Skeletal muscle cell (primary cell): ENCODE results near the gene SGCD.

ENCODE experiments used
- DNase-seq: peaks from one replicate; pipeline ENCODE4 v3.0.0-alpha.2; 2010; ENCODE audit warnings: low read depth
- H3K4me3 ChIP-seq: 2 replicates; pipeline ENCODE4 v1.5.1; 2011; ENCODE audit warnings: low read depth, mild to moderate bottlenecking, control low read depth, low read length, moderate library complexity

Gene SGCD

DNA sequence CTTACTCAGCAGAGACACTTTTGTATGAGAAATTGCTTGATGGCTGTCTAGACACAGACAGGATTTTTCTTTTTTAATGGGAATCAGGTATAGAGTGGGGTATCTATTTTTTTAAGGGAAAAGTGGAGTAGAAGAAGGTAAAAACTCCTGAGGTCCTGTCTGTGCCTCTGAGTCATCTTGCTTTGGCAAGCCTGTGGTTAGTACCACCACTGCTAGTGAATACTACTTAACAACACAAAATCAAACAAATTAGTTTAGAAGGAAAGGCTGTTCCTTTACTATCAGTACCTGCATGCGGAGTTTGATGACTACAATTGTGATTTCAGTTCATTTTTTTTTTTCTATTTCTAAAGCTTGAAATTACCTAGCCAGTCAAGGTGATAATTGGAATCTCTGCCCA, 372.2 kb downstream of the SGCD start:
- no peak overlapping the region for H3K4me3 ChIP-seq
- no peak for DNase-seq

DNA sequence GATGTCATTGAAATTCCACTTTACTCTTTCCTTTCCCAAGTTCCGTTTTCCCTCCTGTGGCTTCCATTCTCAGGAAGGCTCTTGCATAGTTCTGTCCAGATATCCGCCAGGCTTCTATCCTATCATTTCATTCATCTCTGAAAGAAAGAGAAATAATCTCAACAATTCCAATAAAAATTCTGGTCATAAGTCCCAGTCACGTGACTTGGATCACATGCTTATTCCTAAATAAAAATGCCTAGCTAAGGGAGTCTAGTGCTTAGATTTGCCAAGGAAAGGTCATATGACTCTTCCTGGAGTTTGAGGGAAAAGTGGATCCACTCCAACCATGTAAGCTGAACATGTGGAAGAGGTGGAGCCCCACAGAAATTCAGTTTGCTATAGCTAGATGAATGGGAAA, 377.2 kb downstream of the SGCD start:
- no peak overlapping the region for H3K4me3 ChIP-seq

DNA sequence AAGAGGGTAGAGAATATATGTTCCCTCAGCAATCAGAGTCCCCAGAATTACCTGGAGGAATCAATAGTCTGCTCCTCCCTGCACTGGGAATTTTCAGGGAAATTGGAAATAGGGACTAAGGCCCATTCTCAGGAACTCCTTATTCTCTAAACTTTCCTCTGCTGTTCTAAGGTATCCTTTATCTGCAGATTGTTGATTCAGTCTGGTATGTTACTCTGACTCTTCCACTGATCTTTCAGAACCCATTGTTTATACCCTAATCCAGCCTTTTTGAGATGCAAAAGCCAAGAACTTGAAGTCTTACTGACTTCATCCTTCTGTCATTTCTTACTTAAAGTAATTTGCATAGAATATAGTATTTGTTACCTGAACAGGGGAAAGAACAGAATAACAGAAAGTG, 379.7 kb downstream of the SGCD start:
- DNase-seq, result no peak

More for the DNA sequence above, 377.2 kb downstream of the SGCD start:
- no peak for DNase-seq

DNA sequence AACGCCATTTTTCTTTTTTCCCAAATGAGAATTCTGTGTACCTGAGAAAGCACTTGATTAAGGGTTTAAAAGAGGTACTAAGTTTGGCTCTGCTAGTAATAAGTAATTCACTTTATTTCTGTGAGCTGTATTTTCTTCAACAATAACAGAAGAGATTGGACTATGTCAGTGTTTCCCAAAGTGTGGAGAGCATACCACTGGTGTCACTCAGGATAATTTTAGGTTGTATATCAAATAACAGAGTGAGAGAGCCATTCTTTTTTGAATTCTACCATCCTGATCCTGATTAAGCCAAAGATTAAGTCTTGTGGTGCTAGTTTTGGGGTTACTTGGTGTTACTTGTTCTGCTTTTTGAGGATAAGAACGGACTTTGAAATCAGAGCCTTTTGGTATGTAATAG, 380.8 kb downstream of the SGCD start:
- no peak overlapping the region for H3K4me3 ChIP-seq
- no peak for DNase-seq

More for the DNA sequence above, 379.7 kb downstream of the SGCD start:
- H3K4me3 ChIP-seq, result no peak overlapping the region

DNA sequence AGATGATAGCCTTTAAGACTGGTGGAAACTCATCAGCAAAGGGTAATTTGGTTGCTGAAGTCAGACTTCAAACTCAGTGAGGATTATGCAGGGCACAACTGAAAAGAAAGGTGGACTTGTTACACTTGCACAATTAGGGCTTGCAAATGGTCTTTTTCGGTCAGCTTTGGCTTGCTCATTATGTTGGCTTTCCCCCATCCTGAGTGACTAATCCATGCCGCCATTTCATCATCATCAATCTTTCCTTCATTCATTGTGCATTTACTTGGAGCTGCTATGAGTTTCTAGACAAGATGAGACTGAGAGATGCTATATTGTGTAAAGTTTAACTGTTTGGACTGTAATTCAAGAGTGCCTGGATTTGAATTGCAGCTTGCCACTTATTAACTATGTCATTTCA, 388.3 kb downstream of the SGCD start:
- H3K4me3 ChIP-seq, result no peak overlapping the region
- no peak for DNase-seq

DNA sequence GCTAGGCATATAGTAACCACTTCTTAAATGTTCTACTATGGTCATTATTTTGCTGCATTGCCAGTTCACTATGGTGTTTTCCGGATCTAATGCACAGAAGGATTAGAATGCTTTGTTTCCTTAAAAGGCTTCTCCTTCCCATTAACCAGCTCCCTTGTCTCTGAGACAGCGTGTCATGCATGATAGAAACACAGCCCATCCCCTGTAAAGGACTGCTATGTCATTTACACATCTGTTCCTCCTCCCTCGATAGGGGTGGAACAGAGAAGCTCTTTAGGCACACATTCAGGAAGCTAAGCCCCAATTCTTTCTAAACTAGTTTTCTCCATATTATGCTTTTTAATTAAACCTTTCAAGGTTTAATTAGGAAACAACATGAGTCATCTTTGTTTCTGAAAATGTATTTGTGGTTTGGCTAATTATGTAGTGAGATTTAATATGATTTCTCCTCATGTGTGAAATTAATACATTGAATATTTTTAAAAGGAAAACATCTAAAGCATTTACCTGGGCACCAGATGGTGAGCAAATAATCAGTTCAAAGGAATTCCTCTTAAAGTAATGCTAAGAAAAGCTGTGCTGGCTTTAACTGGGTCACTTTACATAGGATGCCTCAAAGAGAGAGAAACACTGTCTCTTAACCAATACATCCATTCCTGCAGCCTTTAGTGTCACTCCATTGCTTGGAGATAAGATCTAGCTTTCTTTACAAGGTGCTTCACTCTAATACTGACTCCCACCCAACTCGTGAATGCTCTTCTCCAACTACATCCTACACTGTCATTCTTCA, 389.8 kb downstream of the SGCD start:
- DNase-seq, result no peak

DNA sequence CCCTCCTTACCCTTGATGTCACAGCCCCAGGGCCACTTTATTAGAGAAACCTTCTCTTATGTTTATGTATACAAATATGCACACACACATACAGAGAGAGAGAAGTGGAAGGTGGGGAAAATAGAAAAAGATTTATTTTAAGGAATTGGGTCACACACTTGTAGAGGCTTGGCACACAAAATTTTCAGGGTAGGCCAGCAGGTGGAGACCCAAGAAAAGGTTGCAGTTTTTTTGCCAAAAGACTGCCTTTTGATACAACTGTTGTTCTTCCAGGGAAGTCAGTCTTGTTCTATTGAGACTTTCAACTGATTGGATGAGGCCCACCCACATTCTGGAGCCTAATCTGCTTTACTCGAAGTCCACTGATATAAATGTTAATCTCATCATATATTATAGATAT, 392.0 kb downstream of the SGCD start:
- DNase-seq, result no peak

More for the DNA sequence above, 389.8 kb downstream of the SGCD start:
- H3K4me3 ChIP-seq, result no peak overlapping the region

DNA sequence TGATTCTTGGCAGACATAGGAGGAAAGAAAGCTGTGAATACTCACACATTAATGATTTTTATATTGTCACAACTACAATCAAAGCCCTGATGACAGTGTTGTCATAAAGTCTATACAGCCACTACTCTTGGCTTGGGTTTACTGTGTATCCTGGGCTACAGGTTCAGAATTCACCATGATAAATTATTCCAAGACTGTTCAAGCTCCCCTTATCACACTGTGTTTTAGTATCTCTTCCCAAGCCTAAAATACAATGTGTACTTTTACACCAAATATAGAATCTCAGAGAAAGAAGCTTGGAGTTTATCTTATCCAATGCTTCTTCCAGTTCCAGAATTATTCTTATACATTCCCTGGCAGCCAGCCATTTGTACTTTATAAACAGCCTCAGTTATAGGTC, 395.4 kb downstream of the SGCD start:
- DNase-seq, result no peak
- no peak overlapping the region for H3K4me3 ChIP-seq

More for the DNA sequence above, 392.0 kb downstream of the SGCD start:
- H3K4me3 ChIP-seq, result no peak overlapping the region

DNA sequence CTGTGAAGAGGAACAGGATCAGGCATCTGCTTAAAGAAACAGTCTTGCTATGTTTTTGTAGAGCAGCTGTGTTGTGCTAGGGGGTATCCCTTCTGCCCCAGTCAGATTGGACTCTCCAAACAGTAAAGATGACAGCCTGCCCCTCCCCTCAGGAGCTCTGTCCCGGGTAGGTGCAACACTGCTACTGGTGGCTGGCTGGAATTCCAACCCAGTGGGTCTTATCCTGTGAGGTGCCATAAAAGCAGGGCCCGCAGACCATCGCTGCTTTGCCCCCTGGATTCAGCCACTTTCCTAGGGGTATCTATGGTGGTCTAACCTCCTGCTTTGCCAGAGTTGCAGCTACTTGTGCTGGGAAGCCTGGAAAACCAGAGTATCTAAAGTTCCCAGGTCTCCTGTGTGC, 408.5 kb downstream of the SGCD start:
- DNase-seq, result no peak
- no peak overlapping the region for H3K4me3 ChIP-seq

DNA sequence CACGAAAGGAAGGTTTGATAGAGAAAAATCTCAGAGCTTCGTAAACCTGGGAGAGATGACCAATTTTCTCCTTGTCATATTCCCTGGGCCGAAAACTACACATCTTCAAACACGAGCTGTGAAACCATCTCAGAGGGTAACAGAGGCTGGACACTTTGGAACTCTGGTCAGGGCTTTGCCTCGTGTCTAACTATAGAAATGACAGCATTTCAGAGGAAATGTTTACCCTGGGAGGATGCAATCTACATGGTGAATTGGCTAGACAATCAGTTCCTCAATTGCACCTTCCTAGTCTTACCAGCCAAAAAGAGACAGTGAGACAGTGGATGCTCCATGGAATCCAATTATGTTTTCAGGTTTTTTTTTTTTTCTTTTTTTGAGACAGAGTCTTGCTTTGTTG, 414.6 kb downstream of the SGCD start:
- no peak overlapping the region for H3K4me3 ChIP-seq
- no peak for DNase-seq

DNA sequence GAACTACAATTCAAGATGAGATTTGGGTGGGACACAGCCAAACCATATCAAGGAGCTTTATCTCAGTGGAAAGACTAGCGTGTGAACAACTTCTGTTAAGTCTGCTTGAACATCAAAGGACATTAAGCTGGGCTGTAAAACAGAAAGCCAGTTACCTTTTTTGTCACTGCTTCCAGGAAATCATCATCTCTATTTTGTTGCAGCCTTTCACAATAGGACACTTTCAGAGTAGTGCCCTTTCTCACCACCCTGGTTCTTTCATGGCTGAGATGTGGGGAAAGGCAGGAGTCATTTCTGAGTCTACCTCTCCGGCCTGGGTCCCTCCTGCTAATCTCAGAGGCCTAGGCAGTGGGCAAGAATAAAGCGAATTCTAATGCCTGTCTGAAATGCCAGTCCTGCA, 426.9 kb downstream of the SGCD start:
- DNase-seq, result no peak

DNA sequence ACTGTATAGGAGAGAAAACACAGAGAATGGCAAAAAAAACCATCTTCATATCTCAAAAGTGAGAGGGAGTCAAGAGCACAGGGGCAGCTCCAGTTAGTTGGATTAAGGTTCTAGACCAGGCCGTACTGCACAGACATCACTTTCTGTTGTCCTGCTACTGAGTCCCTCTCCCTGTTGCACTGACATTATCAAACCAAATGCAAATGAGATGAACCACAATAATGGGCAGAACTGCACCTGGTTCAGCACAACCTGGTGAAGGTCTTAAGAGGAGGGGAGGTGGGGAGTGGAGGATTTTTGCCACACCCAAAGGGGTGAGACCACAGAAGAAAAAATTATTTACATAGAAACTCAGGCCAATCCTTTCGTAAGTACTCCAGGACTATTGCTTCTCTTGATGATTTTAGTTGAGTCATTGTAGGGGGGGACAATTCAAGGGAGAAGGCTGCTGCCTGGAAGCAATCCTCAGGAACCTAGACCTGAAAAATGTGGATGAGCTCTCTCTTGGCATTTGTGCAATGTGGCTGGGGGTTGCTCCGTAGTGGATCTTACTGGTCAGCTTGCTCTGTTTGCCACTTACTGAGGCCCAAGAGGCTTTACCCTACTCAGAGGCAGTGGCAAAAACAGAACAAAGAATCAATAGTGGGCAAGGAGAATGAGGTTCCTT, 428.6 kb downstream of the SGCD start:
- H3K4me3 ChIP-seq, result no peak overlapping the region
- DNase-seq, result no peak

More for the DNA sequence above, 426.9 kb downstream of the SGCD start:
- no peak overlapping the region for H3K4me3 ChIP-seq

DNA sequence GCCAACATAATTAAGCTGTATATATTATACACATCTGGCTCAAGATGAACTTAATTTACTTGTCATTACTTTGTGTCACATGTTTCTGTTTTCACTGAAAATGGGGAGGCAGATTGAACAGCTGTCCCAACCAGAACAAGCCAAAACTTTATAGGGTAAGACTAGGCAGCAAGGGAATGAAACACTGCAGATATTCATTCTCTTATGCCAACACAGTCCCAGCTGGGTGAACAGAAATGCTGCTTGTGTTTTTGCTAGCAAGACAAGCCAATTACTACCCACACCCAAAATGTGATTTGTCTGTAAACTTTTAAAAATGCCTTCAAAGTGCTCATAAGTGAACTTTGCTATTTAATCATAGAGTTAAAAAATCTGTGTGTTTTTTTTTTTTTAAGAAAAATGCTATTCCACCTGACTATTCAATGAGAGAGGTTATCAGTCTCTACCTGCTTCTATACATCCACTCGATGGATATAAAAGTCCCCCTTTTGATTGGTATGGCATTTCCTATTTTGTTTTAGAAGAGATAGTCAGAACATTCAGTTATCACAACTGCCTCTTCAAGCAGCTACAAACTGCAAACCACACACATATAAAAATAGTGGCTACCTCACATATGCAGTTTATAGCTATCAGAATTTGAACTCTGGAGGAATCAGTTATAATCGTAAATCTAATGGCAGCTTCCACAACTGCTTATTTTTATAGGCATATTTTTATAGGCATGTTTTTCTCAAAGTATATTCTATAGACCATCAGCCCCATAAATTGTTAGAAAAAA, 431.2 kb downstream of the SGCD start:
- no peak for DNase-seq

DNA sequence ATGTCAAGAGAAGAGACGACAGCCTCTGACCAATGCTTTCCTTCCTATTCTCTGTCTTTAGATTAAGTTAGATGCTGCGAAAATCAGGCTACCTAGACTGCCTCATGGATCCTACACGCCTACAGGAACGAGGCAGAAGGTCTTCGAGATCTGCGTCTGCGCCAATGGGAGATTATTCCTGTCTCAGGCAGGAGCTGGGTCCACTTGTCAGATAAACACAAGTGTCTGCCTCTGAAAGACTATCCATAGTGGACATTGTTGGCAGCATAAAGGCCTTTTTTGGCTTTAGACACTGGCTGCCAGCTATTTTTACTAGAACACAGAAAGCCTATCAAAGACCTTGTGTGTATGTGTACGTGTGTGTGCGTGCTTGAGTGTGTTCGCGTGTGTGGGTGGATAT, 432.2 kb downstream of the SGCD start:
- H3K4me3 ChIP-seq, result no peak overlapping the region
- no peak for DNase-seq

More for the DNA sequence above, 431.2 kb downstream of the SGCD start:
- no peak overlapping the region for H3K4me3 ChIP-seq

DNA sequence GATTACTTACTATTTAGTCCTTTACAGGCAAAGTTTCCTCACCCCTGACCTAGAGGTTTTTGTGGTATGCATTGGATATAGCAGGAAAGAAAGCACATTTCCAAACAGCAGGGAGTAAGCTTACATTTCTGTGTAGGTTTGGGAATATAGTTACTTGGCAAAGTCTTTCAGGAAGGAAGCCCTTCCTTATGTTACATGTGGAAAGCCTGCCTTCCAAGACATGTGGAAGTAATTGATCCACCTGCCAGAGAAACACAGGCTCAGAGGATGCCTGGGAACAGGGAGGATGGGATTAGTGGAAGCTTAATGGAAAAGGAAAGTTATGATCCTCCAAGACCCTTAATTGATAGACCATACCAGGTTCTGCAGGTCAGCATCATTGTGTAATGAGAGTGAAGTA, 435.8 kb downstream of the SGCD start:
- DNase-seq, result no peak
- H3K4me3 ChIP-seq, result no peak overlapping the region

DNA sequence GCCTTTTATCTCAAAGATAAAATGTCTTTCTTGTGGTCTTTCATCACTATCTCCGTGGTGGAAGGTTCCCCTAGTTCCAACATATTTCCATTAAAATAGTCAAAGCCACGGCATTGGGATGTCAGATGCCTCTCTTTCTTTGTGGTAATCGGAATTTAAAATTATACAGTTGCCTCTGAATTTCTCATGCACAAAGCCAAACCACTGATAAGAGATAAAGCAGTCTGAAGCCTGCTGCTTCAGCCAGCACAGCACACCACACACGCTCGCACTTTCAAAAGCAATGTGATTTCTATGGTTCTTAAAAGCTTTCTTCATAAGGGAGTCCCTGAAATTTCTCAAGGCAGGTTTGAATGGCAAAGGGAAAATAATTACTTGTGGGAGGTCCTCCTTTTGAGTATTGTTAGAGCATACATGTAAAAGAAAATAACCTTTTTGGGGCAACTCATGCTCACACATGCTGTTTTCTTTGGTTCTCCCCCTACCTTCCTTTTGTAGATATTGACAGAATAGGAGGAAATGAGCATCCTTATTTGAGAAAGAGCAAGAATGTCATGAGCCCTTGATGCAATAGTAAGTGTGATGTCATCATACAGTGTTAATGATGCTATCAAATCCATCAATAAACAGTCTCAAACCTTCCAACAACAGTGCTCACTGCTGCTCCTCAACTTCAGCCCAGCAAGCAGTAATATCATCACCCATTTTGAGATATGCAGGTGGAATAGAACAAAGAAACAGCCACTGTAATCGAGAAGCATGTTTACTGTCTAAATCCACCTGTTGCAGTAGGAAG, 437.4 kb downstream of the SGCD start:
- DNase-seq, result no peak
- no peak overlapping the region for H3K4me3 ChIP-seq

DNA sequence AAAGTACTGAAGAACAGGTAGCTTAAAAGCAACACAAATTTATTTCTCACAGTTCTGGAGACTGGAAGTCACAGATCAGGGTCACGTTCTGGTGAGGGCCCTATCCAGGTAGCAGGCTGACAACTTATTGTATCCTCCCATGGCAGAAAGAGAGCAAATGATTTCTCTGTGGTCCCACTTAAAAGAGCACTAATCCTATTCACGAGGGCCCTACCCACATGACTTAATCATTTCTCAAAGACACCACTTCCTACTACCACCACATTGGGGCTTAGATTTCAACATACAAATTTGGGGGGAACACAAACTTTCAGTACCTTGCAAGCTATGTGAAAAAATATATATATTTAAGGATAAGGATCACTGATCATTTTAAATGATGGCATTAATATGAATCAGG, 447.3 kb downstream of the SGCD start:
- DNase-seq, result no peak
- no peak overlapping the region for H3K4me3 ChIP-seq

DNA sequence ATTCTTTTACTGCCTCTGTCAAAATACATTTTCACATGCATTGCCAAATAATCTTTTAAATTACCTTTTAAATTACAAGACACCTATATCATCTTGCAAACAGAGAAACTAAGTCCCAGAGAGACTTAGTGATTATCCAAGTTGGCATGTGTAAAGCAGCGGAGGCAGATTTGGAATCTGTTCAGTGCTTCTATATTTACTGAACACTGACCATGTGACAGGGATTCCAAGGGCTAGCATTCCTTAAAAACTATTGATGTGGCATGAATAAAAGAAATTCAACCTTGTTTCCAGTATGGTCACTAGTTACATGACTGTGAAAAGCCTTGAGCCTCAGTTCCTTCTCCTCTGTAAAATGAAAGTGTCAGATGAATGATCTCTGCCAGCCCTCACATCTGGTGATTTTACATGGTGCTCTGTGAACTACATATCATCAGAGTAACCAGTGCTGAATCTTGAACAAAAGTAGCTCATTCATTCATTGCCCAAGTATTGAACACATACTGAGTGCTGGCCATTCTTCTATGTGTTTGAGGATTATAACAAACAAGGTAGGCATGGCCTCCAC, 451.3 kb downstream of the SGCD start:
- H3K4me3 ChIP-seq, result no peak overlapping the region

DNA sequence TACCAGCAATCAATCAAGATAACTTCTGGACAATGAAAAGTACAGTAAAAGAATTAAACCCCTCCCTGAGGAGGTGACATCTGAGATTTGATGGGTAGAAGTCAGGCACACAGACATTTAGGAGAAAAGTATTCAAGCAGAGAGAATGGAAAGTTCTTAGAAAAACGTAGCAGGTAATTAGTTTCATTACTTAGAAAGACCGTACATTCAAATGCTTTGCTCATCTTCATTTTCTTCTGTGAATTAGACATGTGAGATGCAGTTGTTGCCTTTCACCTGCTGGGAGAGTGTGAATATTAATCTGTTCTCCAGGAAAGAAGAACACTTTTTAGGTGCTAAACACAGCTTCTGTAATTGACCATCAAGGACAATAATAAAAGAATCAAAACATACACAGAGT, 451.8 kb downstream of the SGCD start:
- no peak for DNase-seq
- H3K4me3 ChIP-seq, result no peak overlapping the region

More for the DNA sequence above, 451.3 kb downstream of the SGCD start:
- no peak for DNase-seq
